Iris pigment epithelial cell (primary cell): Measurements from ENCODE around the gene RIN3.

Source experiments
- DNase-seq: peaks from one replicate; pipeline ENCODE4 v3.0.0-alpha.2; 2011; ENCODE audit warnings: low read depth

Gene RIN3

GRCh38 chr14:92601131-92601710 is 87.6 kb downstream of the RIN3 start:
- no peak for DNase-seq

GRCh38 chr14:92601757-92602417 is 88.3 kb downstream of the RIN3 start:
- no peak for DNase-seq

- DNase-seq = peak; percentile 88
Observed at GRCh38 chr14:92603309-92604242, 90.0 kb downstream of the RIN3 start.

- no peak for DNase-seq
Observed at GRCh38 chr14:92605274-92605940, 91.8 kb downstream of the RIN3 start.

- no peak for DNase-seq
Observed at GRCh38 chr14:92607251-92607650, 93.7 kb downstream of the RIN3 start.

- peak; percentile 95 for DNase-seq
Observed at GRCh38 chr14:92607702-92608429, 94.3 kb downstream of the RIN3 start.

- peak; percentile 81 for DNase-seq
Observed at GRCh38 chr14:92609955-92610354, 96.4 kb downstream of the RIN3 start.

- no peak for DNase-seq
Observed at GRCh38 chr14:92610849-92611271, 97.3 kb downstream of the RIN3 start.

GRCh38 chr14:92613008-92613658 is 99.6 kb downstream of the RIN3 start:
- no peak for DNase-seq

- DNase-seq = no peak
Observed at GRCh38 chr14:92613681-92614260, 100.2 kb downstream of the RIN3 start.

- DNase-seq = no peak
Observed at GRCh38 chr14:92615451-92615850, 101.9 kb downstream of the RIN3 start.

- DNase-seq = no peak
Observed at GRCh38 chr14:92616178-92616577, 102.6 kb downstream of the RIN3 start.

GRCh38 chr14:92617581-92617980 is 104.0 kb downstream of the RIN3 start:
- no peak for DNase-seq

- DNase-seq = no peak
Observed at GRCh38 chr14:92619671-92620456, 106.3 kb downstream of the RIN3 start.

- no peak for DNase-seq
Observed at GRCh38 chr14:92622311-92622710, 108.7 kb downstream of the RIN3 start.

- no peak for DNase-seq
Observed at GRCh38 chr14:92624764-92625163, 111.2 kb downstream of the RIN3 start.

- peak; percentile 93 for DNase-seq
Observed at GRCh38 chr14:92625213-92625612, 111.6 kb downstream of the RIN3 start.

GRCh38 chr14:92626041-92626440 is 112.5 kb downstream of the RIN3 start:
- no peak for DNase-seq

GRCh38 chr14:92627707-92628215 is 114.2 kb downstream of the RIN3 start:
- DNase-seq = no peak

GRCh38 chr14:92628636-92629035 is 115.1 kb downstream of the RIN3 start:
- no peak for DNase-seq
